ENCODE data around the gene THSD4. TPM values are rescaled to one million over a fixed set of nuclear protein-coding genes. Genes with fewer than 3 reads are reported as not detected.
A peak's percentile ranks its signal among the peaks of the same experiment; 100 is the strongest.

Gene THSD4
- total RNA-seq, 6 donors from 2014 or later: 16.8 to 39.7 (median 21.7) TPM

DNA sequence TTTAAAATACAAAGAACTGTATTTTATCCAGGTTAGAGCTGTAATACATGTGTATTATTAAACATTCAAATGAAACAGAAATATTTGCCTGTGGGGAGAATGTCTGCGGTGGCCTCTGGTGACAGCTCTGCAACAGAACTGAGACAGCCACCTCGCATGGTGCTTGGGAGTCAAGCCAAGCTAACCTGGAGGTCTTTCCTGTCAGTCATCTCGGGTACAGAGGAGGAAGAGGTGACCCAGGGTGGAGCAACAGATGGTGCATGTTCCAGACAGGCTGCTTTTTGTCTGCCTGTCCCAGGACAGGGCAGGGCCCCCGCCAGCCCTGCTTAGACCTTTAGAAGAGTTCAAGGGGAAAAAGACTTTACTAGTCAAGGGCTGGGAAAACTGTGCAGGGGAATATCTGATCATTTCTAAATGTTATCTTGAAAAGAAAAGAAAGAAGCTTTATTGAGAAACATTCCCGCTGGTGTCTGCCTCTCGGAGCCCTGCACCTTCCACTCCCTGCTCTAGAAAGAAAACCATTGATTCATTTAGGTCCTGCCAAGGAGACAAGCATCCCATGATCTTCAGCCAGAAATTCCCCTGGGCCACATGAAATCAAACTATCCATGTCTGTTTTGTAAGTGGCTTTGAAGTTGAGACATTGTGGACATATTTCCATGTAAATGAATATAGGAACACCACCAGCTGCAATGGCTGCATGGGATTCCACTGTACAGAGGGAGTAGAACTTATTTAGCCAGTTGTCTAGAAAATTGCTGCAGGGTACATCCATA, 689.6 kb downstream of the THSD4 start:
- DNase-seq: no peak
- H3K27ac ChIP-seq: no peak overlapping the region
- no peak overlapping the region for H3K4me3 ChIP-seq
- WGBS, 2 donors: 58 to 66% methylated on average over 6 of the region's 6 CpGs
- H3K4me1 ChIP-seq: peaks cover 0 to 7% (median 0%) of the 10 kb centered on the region in 4 donors
- H3K9me3 ChIP-seq: no peaks in the 10 kb centered on the region
- no peaks in the 10 kb centered on the region for H3K36me3 ChIP-seq
- ATAC-seq (ENCODE audit: low FRiP score in 2 of 2): no peak
- H3K27me3 ChIP-seq: no peaks in the 10 kb centered on the region
- TF ChIP-seq POLR2AphosphoS5 (IDR thresholded peaks at IDR 0.05) (no peak), EP300 (IDR thresholded peaks at IDR 0.05) (no peak), POLR2A (IDR thresholded peaks at IDR 0.05) (no peak), CTCF (IDR thresholded peaks at IDR 0.05) (no peak)

DNA sequence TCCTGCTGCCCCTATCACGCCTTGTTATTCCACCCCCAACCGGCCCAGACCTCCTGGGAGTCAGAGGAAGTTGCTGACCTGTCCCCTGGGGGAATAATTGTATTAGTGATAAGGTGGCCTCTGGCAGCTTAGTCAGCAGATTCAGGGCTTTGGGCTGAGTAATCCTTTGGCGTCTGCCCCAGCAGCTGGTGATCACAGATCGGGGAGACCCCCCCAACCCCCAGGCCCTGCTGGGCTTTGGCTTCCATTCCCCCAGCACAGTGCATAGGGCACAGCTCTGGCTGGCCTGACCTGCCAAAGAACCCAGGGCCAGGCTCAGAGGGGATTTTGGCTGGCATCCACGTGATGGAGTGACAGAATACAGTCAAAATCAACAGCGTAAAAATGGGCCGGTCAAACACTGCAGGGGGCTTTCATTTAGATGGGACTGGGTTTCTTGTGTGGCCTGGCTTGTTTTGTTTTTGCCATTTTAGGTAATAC, 691.2 kb downstream of the THSD4 start:
- Histone ChIP-seq H3K4me3 (no peak overlapping the region), H3K9me3 (no peaks in the 10 kb centered on the region), H3K4me1 (peaks cover 0 to 3% (median 0%) of the 10 kb centered on the region in 4 donors), H3K27ac (no peak overlapping the region), H3K36me3 (no peaks in the 10 kb centered on the region), H3K27me3 (no peaks in the 10 kb centered on the region)
- DNase-seq (no peak), ATAC-seq (ENCODE audit: low FRiP score in 2 of 2) (no peak)
- 70 to 75% methylated on average over 4 to 7 of the region's 7 CpGs for WGBS, 2 donors
- TF ChIP-seq EP300 (IDR thresholded peaks at IDR 0.05) (no peak), CTCF (IDR thresholded peaks at IDR 0.05) (no peak), POLR2AphosphoS5 (IDR thresholded peaks at IDR 0.05) (no peak), POLR2A (IDR thresholded peaks at IDR 0.05) (no peak)

DNA sequence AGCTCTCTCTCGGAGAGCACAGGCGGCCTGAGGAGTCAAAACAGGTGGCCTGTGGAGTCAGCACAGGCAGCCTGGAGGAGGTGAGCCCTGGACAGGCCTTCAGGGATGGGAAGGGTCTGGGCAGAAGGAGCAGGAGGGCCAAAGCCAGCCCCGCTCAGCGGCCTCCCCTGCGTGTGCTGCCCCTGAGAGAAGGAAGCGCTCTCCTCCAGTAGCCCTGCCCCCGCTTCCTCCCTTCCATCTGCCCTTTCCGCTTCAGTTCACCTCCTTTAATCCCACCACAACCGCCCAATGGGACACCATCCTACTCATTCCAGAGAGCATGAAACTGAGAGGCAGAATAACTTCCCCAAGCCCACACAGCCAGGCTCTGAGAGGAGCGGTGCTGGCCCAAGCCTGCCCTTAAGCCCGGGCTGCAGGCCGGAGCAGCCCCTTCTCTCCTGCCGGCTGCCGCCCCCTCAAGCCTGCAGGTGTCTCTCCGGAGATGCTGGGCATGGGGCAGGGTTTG, 691.9 kb downstream of the THSD4 start:
- H3K4me3 ChIP-seq: no peak overlapping the region
- DNase-seq: peak in 1 of 2 donors; percentile 56
- no peaks in the 10 kb centered on the region for H3K9me3 ChIP-seq
- H3K4me1 ChIP-seq: peaks cover 0 to 3% (median 0%) of the 10 kb centered on the region in 4 donors
- H3K27me3 ChIP-seq: no peaks in the 10 kb centered on the region
- no peak for ATAC-seq (ENCODE audit: low FRiP score in 2 of 2)
- no peaks in the 10 kb centered on the region for H3K36me3 ChIP-seq
- no peak for TF ChIP-seq POLR2AphosphoS5 (IDR thresholded peaks at IDR 0.05)
- TF ChIP-seq CTCF (IDR thresholded peaks at IDR 0.05): no peak
- no peak for TF ChIP-seq POLR2A (IDR thresholded peaks at IDR 0.05)
- no peak for TF ChIP-seq EP300 (IDR thresholded peaks at IDR 0.05)
- no peak overlapping the region for H3K27ac ChIP-seq
- 78 to 85% methylated on average over 13 to 14 of the region's 15 CpGs for WGBS, 2 donors

GRCh38 chr15:71807691-71808091, 692.4 kb downstream of the THSD4 start:
- no peaks in the 10 kb centered on the region for H3K9me3 ChIP-seq
- no peak overlapping the region for H3K27ac ChIP-seq
- no peak overlapping the region for H3K4me3 ChIP-seq
- WGBS, 2 donors: 61 to 70% methylated on average over 4 of the region's 4 CpGs
- ATAC-seq (ENCODE audit: low FRiP score in 2 of 2): no peak
- DNase-seq: no peak
- no peak for TF ChIP-seq POLR2A (IDR thresholded peaks at IDR 0.05)
- TF ChIP-seq EP300 (IDR thresholded peaks at IDR 0.05): no peak
- no peak for TF ChIP-seq CTCF (IDR thresholded peaks at IDR 0.05)
- TF ChIP-seq POLR2AphosphoS5 (IDR thresholded peaks at IDR 0.05): no peak
- H3K36me3 ChIP-seq: no peaks in the 10 kb centered on the region
- H3K27me3 ChIP-seq: no peaks in the 10 kb centered on the region
- peaks cover 0 to 3% (median 0%) of the 10 kb centered on the region in 4 donors for H3K4me1 ChIP-seq

All from upper lobe of left lung (tissue), 6 donors.